Gastrocnemius medialis (tissue), 4 donors: Measurements from ENCODE around the gene ZNF514.
"Not testable (repeated sequence)": the region's sequence is repeated elsewhere in the genome, so short reads cannot be mapped to it uniquely, and the experiment has no call there.

Source experiments
- CTCF ChIP-seq, 5 experiments: fragments of 450-650 bp in 3 of 5; fragments of 200-600 bp in 2 of 5; sonication (generic) in 2 of 5; IDR thresholded peaks in 4 of 5; conservative IDR thresholded peaks in 1 of 5; 1 replicate in 4 of 5; 2 replicates in 1 of 5; pipeline ENCODE4 v1.5.1; 2016 to 2019; ENCODE audit warnings: antibody characterized with exemption in 5 of 5, mild to moderate bottlenecking in 3 of 5, moderate library complexity in 3 of 5
- POLR2A ChIP-seq, 2 donors: fragments of 450-650 bp; IDR thresholded peaks; one replicate each; pipeline ENCODE4 v1.6.1; 2017; ENCODE audit warnings: antibody characterized with exemption in 2 of 2, mild to moderate bottlenecking in 2 of 2, moderate library complexity in 2 of 2

- not testable (repeated sequence) for TF ChIP-seq CTCF (IDR thresholded peaks at IDR 0.05 in 4 of 5, conservative IDR thresholded peaks at IDR 0.05 in 1 of 5); POLR2A (IDR thresholded peaks at IDR 0.05)
Observed at GRCh38 chr2:95098273-95098672, 61.4 kb downstream of the ZNF514 start.
